Natural killer cell (primary cell): Measurements from ENCODE around the gene COX4I2. TPM values are rescaled to one million over a fixed set of nuclear protein-coding genes. Genes with fewer than 3 reads are reported as not detected.

ENCODE experiments used
- ATAC-seq, 3 donors: fragments of 150-1000 bp in 2 of 3; fragments of 200-7000 bp in 1 of 3; cut with Tn5 transposase; 1 replicate in 1 of 3; 2 replicates in 2 of 3; pipeline ENCODE4 v1.10.0; 2021; ENCODE audit warnings: mild to moderate bottlenecking in 2 of 3, moderate library complexity in 2 of 3
- DNase-seq, 2 donors: peaks; one replicate each; pipeline versions ENCODE4 v3.0.0 to v3.0.0-alpha.2; 2013 to 2021; ENCODE audit warnings: mixed read lengths in 1 of 2
- H3K27ac ChIP-seq: one replicate; pipeline ENCODE4 v1.5.1; 2013; ENCODE audit warnings: mild to moderate bottlenecking, low read length
- H3K27me3 ChIP-seq: one replicate; pipeline ENCODE4 v1.6.1; 2013; ENCODE audit warnings: low read length; ENCODE audit not compliant: control insufficient read depth, insufficient read depth
- H3K36me3 ChIP-seq: one replicate; pipeline ENCODE4 v1.6.1; 2013; ENCODE audit warnings: low read length; ENCODE audit not compliant: control insufficient read depth, insufficient read depth
- H3K4me1 ChIP-seq: one replicate; pipeline ENCODE4 v1.6.1; 2013; ENCODE audit warnings: low read length; ENCODE audit not compliant: control insufficient read depth, insufficient read depth
- H3K4me3 ChIP-seq: one replicate; pipeline ENCODE4 v1.5.1; 2013; ENCODE audit warnings: low read length
- H3K9me3 ChIP-seq: one replicate; pipeline ENCODE4 v1.6.1; 2013; ENCODE audit warnings: low read length; ENCODE audit not compliant: control insufficient read depth, insufficient read depth
- H3K27ac Mint-ChIP-seq, 2 donors: one replicate each; pipeline ENCODE4 v1.8.0; 2022; ENCODE audit warnings: mild to moderate bottlenecking in 2 of 2, mixed read lengths in 2 of 2, moderate library complexity in 1 of 2
- H3K27me3 Mint-ChIP-seq, 2 donors: one replicate each; pipeline ENCODE4 v1.8.0; 2022; ENCODE audit warnings: low read depth in 2 of 2, mixed read lengths in 2 of 2
- H3K36me3 Mint-ChIP-seq: one replicate; pipeline ENCODE4 v1.8.0; 2022; ENCODE audit warnings: mixed read lengths
- H3K4me1 Mint-ChIP-seq, 2 donors: one replicate each; pipeline ENCODE4 v1.8.0; 2022; ENCODE audit warnings: mixed read lengths in 2 of 2
- H3K4me3 Mint-ChIP-seq: one replicate; pipeline ENCODE4 v1.8.0; 2022; ENCODE audit warnings: mild to moderate bottlenecking, moderate library complexity, mixed read lengths
- H3K9me3 Mint-ChIP-seq, 2 donors: one replicate each; pipeline ENCODE4 v1.8.0; 2022; ENCODE audit warnings: mixed read lengths in 2 of 2
- WGBS: methylation state at CpG from one replicate; pipeline ENCODE4 v1.1.7; 2013; ENCODE audit warnings: missing lambda C conversion rate; ENCODE audit not compliant: insufficient coverage; 5-methylcytosine and 5-hydroxymethylcytosine counted together
- intact Hi-C: fragments of 100-400 bp; cut with micrococcal nuclease; formaldehyde crosslinking; loops from one replicate; pipeline ENCODE4 v1.14.2; 2022
- total RNA-seq, 4 donors: library from RNA; stranded (reverse); fragments of 120-200 nt in 1 of 4; gene quantifications; one replicate each; pipeline versions ENCODE4 v1.2.3 to v1.2.4, GENCODE V29; 2013 to 2022
- TF ChIP-seq, protein P1 (sequence below): fragments of 200-600 bp; IDR thresholded peaks from one replicate; pipeline ENCODE4 v1.8.0; 2022; ENCODE audit warnings: antibody characterized with exemption

Gene COX4I2
- total RNA-seq, 3 donors from 2014 or later (not counting 1 experiment from before 2014, with no cell fraction given): not detected

DNA sequence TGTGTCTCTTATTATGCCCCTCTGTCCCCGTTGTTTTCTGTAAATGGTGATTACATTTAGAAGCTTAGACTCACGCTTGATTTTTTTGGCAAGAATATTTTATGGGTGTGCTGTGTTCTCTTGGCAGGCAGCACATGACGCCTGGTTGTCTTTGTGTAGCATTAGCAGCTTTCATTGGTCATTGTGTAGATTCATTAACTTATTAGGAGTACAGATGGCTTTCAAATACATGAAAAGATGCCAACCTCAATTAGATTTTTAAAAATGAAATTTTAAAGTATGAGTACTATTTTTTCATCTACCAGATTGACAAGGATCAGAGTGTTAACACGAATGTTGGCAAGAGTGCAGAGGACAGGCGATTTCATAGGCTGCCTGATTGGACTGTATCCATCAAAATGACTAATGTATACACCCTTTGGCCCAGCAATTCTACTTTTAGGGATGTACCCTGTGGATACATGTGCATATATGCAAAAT lies 15.2 kb downstream of the COX4I2 start:
- WGBS: 71% methylated on average over 5 of the region's 5 CpGs
- no peak for DNase-seq

DNA sequence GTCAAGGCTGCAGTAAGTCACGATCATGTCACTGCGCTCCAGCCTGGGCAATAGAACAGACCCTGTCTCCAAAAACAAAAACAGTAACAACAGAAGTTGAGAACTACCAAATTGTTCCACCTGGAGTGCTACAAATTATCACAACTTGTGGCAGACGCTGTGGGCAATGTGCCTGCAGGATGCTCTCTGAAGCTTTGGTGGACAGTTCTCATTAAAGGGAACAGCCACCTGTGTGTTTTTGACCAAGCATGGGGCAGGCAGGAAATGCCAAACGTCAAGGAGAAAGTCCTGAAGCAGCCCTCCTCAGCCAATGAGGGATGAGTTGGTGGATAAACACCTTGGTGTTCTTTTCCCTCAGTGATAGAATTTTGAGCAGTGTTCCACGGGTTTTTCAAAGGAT lies 15.8 kb downstream of the COX4I2 start:
- H3K4me3 Mint-ChIP-seq: no peak overlapping the region
- H3K36me3 Mint-ChIP-seq: no peaks in the 10 kb centered on the region
- Histone ChIP-seq H3K4me1 (no peaks in the 10 kb centered on the region), H3K27me3 (no peaks in the 10 kb centered on the region), H3K27ac (no peak overlapping the region), H3K4me3 (no peak overlapping the region), H3K9me3 (no peaks in the 10 kb centered on the region), H3K36me3 (no peaks in the 10 kb centered on the region)
- H3K4me1 Mint-ChIP-seq: no peaks in the 10 kb centered on the region
- H3K9me3 Mint-ChIP-seq: no peaks in the 10 kb centered on the region
- TF ChIP-seq, protein P1, sequence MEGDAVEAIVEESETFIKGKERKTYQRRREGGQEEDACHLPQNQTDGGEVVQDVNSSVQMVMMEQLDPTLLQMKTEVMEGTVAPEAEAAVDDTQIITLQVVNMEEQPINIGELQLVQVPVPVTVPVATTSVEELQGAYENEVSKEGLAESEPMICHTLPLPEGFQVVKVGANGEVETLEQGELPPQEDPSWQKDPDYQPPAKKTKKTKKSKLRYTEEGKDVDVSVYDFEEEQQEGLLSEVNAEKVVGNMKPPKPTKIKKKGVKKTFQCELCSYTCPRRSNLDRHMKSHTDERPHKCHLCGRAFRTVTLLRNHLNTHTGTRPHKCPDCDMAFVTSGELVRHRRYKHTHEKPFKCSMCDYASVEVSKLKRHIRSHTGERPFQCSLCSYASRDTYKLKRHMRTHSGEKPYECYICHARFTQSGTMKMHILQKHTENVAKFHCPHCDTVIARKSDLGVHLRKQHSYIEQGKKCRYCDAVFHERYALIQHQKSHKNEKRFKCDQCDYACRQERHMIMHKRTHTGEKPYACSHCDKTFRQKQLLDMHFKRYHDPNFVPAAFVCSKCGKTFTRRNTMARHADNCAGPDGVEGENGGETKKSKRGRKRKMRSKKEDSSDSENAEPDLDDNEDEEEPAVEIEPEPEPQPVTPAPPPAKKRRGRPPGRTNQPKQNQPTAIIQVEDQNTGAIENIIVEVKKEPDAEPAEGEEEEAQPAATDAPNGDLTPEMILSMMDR: no peak
- H3K27me3 Mint-ChIP-seq: no peaks in the 10 kb centered on the region
- H3K27ac Mint-ChIP-seq: no peak overlapping the region
- DNase-seq: no peak
- intact Hi-C loops: no loop called here
- WGBS: 60% methylated on average over 5 of the region's 5 CpGs
- no peak for ATAC-seq

More for the DNA sequence above, 15.2 kb downstream of the COX4I2 start:
- H3K36me3 Mint-ChIP-seq: no peaks in the 10 kb centered on the region
- TF ChIP-seq, protein P1: no peak
- Histone ChIP-seq H3K27ac (no peak overlapping the region), H3K36me3 (no peaks in the 10 kb centered on the region), H3K27me3 (no peaks in the 10 kb centered on the region), H3K9me3 (no peaks in the 10 kb centered on the region), H3K4me3 (no peak overlapping the region), H3K4me1 (no peaks in the 10 kb centered on the region)
- H3K9me3 Mint-ChIP-seq: no peaks in the 10 kb centered on the region
- no peaks in the 10 kb centered on the region for H3K27me3 Mint-ChIP-seq
- ATAC-seq: no peak
- no peak overlapping the region for H3K27ac Mint-ChIP-seq
- no peaks in the 10 kb centered on the region for H3K4me1 Mint-ChIP-seq
- H3K4me3 Mint-ChIP-seq: no peak overlapping the region
- intact Hi-C loops: no loop called here

DNA sequence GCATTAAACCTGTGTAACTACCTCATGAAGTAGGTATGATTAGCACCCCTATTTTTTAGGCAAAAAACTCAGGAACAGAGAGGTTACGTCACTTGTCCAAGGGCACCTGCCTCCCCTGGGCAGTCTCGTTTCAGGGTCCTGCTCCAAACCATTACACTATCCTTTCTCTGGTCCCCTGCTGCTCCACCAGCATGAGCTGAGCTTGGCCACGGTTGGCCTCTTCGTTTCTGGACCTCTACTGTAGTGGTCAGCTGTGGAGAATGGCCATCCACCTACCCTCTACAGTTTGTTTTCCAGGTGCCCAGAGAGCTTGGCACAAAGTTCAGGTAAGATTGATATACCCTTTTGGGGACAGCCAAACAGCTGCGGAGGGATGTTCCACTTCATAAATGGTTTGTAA lies 16.8 kb downstream of the COX4I2 start:
- Histone ChIP-seq H3K9me3 (no peaks in the 10 kb centered on the region), H3K27ac (no peak overlapping the region), H3K4me3 (no peak overlapping the region), H3K4me1 (no peaks in the 10 kb centered on the region), H3K36me3 (no peaks in the 10 kb centered on the region), H3K27me3 (no peaks in the 10 kb centered on the region)
- H3K36me3 Mint-ChIP-seq: no peaks in the 10 kb centered on the region
- no peaks in the 10 kb centered on the region for H3K9me3 Mint-ChIP-seq
- intact Hi-C loops: no loop called here
- TF ChIP-seq, protein P1: no peak
- H3K27me3 Mint-ChIP-seq: no peaks in the 10 kb centered on the region
- ATAC-seq: no peak
- DNase-seq: no peak
- no peak overlapping the region for H3K4me3 Mint-ChIP-seq
- H3K27ac Mint-ChIP-seq: no peak overlapping the region
- WGBS: 82% methylated on average over 4 of the region's 5 CpGs
- H3K4me1 Mint-ChIP-seq: no peaks in the 10 kb centered on the region
